HL-60 (cell line): Measurements from ENCODE around the gene MCM5.
A peak's percentile ranks its signal among the peaks of the same experiment; 100 is the strongest.

Source experiments
- DNase-seq, 2 experiments: peaks; one replicate each; pipeline ENCODE4 v3.0.0-alpha.2; 2010 to 2020; ENCODE audit warnings: low read depth in 1 of 2, low spot score in 1 of 2
- H3K27ac ChIP-seq: fragments of 250-450 bp; sonication (Bioruptor Pico); replicated peaks from 2 replicates; pipeline ENCODE4 v1.5.1; 2020; ENCODE audit warnings: mild to moderate bottlenecking, moderate library complexity
- H3K27me3 ChIP-seq: fragments of 250-450 bp; sonication (Bioruptor Pico); 2 replicates; pipeline ENCODE4 v1.5.1; 2021; ENCODE audit warnings: mild to moderate bottlenecking, moderate library complexity; ENCODE audit not compliant: insufficient read depth, poor library complexity, severe bottlenecking
- H3K4me3 ChIP-seq: replicated peaks from 2 replicates; pipeline ENCODE4 v1.5.1; 2011; ENCODE audit warnings: mild to moderate bottlenecking, control low read depth, low read length; ENCODE audit not compliant: insufficient read depth
- CTCF ChIP-seq: IDR thresholded peaks from one replicate; pipeline ENCODE4 v1.5.1; 2011; ENCODE audit warnings: low read length, control low read depth, inconsistent platforms; ENCODE audit not compliant: insufficient read depth
- GABPA ChIP-seq: IDR thresholded peaks from 2 replicates; pipeline ENCODE4 v1.6.1; 2012; ENCODE audit warnings: low read depth
- POLR2AphosphoS5 ChIP-seq: IDR thresholded peaks from 2 replicates; pipeline ENCODE4 v1.6.1; 2012; ENCODE audit warnings: low read depth
- REST ChIP-seq: IDR thresholded peaks from 2 replicates; pipeline ENCODE4 v1.6.1; 2012; ENCODE audit warnings: low read depth; ENCODE audit not compliant: insufficient replicate concordance
- SPI1 ChIP-seq: IDR thresholded peaks from 2 replicates; pipeline ENCODE4 v1.6.1; 2012; ENCODE audit warnings: low read depth, mild to moderate bottlenecking, borderline replicate concordance
- long read RNA-seq: library from polyadenylated mRNA; unstranded; transcript quantifications from one replicate; pipeline ENCODE4 v2.0.0, GENCODE V29; 2020

The MCM5 gene
- long read RNA-seq, transcript MCM5-201 (17 exons, 3,534 nt): major isoform, 3,610 of 4,106 reads
- long read RNA-seq, partial matches to known transcripts: 293 of 4,106 reads
- long read RNA-seq, other reads (novel, unspliced or antisense): 203 of 4,106 reads

- Histone ChIP-seq H3K27me3 (no peaks in the 10 kb centered on the region), H3K27ac (peak within 1 kb of the TSS; percentile 94), H3K4me3 (peak within 1 kb of the TSS; percentile 98)
- TF ChIP-seq GABPA (peak; percentile 60), POLR2AphosphoS5 (peak; percentile 77; the same call in 1 of the 2 replicates), SPI1 (peak; percentile 82), CTCF (no peak), REST (peak; percentile 60)
- DNase-seq: peak; percentile 97 to 99
Observed at GRCh38 chr22:35399678-35400500, at the start of gene MCM5. MCM5 (plus strand) TSS chr22:35400140; CDS start chr22:35400439, 299 bp downstream.

- TF ChIP-seq SPI1: no peak
- TF ChIP-seq CTCF: peak; percentile 59
- TF ChIP-seq GABPA: no peak
- TF ChIP-seq POLR2AphosphoS5: no peak
- TF ChIP-seq REST: no peak
- peak overlapping the region; percentile 35 for H3K4me3 ChIP-seq
- no peak overlapping the region for H3K27ac ChIP-seq
- peak; percentile 84 to 87 for DNase-seq
- H3K27me3 ChIP-seq: peaks cover 4% of the 10 kb centered on the region
Observed at GRCh38 chr22:35350539-35351503, 49.1 kb upstream of the MCM5 start.

GRCh38 chr22:35352214-35353111 lies 47.5 kb upstream of the MCM5 start:
- peak; percentile 46 to 85 for DNase-seq
- Histone ChIP-seq H3K27me3 (peaks cover 4% of the 10 kb centered on the region), H3K27ac (peak overlapping the region; percentile 26), H3K4me3 (no peak overlapping the region)
- TF ChIP-seq REST (no peak), SPI1 (no peak), CTCF (no peak), POLR2AphosphoS5 (no peak), GABPA (no peak)
